Measurements from ENCODE around the gene MT3. TPM values are rescaled to one million over a fixed set of nuclear protein-coding genes. Genes with fewer than 3 reads are reported as not detected.

Gene MT3
- total and polyA plus RNA-seq, 2 of the 13 experiments (the other 11 are each of a cell fraction or from before 2014, with no cell fraction given): not detected

- no peak for TF ChIP-seq POGZ (CRISPR knock-in tag; IDR thresholded peaks at IDR 0.05)
- TF ChIP-seq, protein P1, sequence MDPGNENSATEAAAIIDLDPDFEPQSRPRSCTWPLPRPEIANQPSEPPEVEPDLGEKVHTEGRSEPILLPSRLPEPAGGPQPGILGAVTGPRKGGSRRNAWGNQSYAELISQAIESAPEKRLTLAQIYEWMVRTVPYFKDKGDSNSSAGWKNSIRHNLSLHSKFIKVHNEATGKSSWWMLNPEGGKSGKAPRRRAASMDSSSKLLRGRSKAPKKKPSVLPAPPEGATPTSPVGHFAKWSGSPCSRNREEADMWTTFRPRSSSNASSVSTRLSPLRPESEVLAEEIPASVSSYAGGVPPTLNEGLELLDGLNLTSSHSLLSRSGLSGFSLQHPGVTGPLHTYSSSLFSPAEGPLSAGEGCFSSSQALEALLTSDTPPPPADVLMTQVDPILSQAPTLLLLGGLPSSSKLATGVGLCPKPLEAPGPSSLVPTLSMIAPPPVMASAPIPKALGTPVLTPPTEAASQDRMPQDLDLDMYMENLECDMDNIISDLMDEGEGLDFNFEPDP (CRISPR knock-in tag; conservative IDR thresholded peaks at IDR 0.05): no peak
- peak; percentile 55 for TF ChIP-seq ASH2L (IDR thresholded peaks at IDR 0.05; ENCODE audit: insufficient read length, low read depth, low read length)
- peak; percentile 60 for TF ChIP-seq GABPB1 (CRISPR knock-in tag; IDR thresholded peaks at IDR 0.05)
- TF ChIP-seq ZNF768 (CRISPR knock-in tag; IDR thresholded peaks at IDR 0.05): peak; percentile 92
- TF ChIP-seq KAT7 (CRISPR knock-in tag; IDR thresholded peaks at IDR 0.05; ENCODE audit: borderline replicate concordance): peak; percentile 54; the same call in 1 of the 2 replicates
- TF ChIP-seq ZSCAN20 (CRISPR knock-in tag; IDR thresholded peaks at IDR 0.05; ENCODE audit: borderline replicate concordance): no peak
- TF ChIP-seq ZNF549 (CRISPR knock-in tag; IDR thresholded peaks at IDR 0.05): no peak
- TF ChIP-seq, protein P2, sequence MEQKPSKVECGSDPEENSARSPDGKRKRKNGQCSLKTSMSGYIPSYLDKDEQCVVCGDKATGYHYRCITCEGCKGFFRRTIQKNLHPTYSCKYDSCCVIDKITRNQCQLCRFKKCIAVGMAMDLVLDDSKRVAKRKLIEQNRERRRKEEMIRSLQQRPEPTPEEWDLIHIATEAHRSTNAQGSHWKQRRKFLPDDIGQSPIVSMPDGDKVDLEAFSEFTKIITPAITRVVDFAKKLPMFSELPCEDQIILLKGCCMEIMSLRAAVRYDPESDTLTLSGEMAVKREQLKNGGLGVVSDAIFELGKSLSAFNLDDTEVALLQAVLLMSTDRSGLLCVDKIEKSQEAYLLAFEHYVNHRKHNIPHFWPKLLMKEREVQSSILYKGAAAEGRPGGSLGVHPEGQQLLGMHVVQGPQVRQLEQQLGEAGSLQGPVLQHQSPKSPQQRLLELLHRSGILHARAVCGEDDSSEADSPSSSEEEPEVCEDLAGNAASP (CRISPR knock-in tag; IDR thresholded peaks at IDR 0.05; ENCODE audit: borderline replicate concordance): no peak
- no peak for TF ChIP-seq NR2F1 (CRISPR knock-in tag; IDR thresholded peaks at IDR 0.05)
- TF ChIP-seq FOXJ3 (CRISPR knock-in tag; IDR thresholded peaks at IDR 0.05; ENCODE audit: borderline replicate concordance): no peak
- TF ChIP-seq EP300 (IDR thresholded peaks at IDR 0.05; ENCODE audit: low read depth in 2 of 2, low read length in 2 of 2): no peak
- no peak for TF ChIP-seq EP300 (CRISPR knock-in tag; IDR thresholded peaks at IDR 0.05; ENCODE audit: borderline replicate concordance)
- no peak for TF ChIP-seq ATF5 (CRISPR knock-in tag; IDR thresholded peaks at IDR 0.05; ENCODE audit: low read depth)
- TF ChIP-seq, protein P3, sequence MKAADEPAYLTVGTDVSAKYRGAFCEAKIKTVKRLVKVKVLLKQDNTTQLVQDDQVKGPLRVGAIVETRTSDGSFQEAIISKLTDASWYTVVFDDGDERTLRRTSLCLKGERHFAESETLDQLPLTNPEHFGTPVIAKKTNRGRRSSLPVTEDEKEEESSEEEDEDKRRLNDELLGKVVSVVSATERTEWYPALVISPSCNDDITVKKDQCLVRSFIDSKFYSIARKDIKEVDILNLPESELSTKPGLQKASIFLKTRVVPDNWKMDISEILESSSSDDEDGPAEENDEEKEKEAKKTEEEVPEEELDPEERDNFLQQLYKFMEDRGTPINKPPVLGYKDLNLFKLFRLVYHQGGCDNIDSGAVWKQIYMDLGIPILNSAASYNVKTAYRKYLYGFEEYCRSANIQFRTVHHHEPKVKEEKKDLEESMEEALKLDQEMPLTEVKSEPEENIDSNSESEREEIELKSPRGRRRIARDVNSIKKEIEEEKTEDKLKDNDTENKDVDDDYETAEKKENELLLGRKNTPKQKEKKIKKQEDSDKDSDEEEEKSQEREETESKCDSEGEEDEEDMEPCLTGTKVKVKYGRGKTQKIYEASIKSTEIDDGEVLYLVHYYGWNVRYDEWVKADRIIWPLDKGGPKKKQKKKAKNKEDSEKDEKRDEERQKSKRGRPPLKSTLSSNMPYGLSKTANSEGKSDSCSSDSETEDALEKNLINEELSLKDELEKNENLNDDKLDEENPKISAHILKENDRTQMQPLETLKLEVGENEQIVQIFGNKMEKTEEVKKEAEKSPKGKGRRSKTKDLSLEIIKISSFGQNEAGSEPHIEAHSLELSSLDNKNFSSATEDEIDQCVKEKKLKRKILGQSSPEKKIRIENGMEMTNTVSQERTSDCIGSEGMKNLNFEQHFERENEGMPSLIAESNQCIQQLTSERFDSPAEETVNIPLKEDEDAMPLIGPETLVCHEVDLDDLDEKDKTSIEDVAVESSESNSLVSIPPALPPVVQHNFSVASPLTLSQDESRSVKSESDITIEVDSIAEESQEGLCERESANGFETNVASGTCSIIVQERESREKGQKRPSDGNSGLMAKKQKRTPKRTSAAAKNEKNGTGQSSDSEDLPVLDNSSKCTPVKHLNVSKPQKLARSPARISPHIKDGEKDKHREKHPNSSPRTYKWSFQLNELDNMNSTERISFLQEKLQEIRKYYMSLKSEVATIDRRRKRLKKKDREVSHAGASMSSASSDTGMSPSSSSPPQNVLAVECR (CRISPR knock-in tag; IDR thresholded peaks at IDR 0.05; ENCODE audit: borderline replicate concordance): peak; percentile 36; the same call in 1 of the 2 replicates
These were observed 36.0 kb downstream of the MT3 start, which contains the start of gene MT1E (continued) for GRCh38 chr16:56625140-56625942.

Measured in HepG2 (cell line).